ELF-1 (cell line): ENCODE results near the gene BRPF1.
A peak's percentile ranks its signal among the peaks of the same experiment; 100 is the strongest.

Experiments used
- DNase-seq: peaks from one replicate; pipeline ENCODE4 v3.0.0-alpha.2; 2016; ENCODE audit warnings: low read depth, low spot score

Gene BRPF1

DNA sequence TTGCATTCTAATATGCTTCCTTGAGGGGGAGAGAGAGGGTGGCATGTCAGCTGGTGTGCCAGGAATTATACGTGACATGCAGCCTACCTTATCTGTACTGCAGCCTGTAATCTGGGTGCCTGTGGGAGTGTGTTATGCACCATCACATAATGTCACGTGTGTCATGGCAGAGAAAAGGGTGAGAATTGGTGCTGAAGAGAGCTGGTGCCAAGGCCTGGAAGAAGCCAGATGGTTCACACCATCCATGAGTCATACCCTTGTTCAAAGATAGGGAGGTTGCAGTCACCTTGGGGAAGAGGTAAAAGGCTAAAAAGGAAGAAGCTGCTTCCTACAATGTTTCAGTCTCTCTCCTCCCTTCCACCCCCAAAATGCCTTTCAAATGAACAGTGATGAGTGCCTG is 5.3 kb downstream of the BRPF1 start:
- no peak for DNase-seq

DNA sequence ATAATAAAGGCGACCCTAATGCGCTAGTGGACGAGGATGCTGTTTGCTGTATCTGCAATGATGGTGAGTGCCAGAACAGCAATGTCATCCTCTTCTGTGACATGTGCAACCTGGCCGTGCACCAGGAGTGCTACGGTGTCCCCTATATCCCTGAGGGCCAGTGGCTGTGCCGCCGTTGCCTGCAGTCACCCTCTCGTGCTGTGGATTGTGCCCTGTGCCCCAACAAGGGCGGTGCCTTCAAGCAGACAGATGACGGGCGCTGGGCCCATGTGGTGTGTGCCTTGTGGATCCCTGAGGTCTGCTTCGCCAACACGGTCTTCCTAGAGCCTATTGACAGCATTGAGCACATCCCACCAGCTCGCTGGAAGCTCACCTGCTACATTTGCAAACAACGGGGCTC is 7.6 kb downstream of the BRPF1 start:
- no peak for DNase-seq

DNA sequence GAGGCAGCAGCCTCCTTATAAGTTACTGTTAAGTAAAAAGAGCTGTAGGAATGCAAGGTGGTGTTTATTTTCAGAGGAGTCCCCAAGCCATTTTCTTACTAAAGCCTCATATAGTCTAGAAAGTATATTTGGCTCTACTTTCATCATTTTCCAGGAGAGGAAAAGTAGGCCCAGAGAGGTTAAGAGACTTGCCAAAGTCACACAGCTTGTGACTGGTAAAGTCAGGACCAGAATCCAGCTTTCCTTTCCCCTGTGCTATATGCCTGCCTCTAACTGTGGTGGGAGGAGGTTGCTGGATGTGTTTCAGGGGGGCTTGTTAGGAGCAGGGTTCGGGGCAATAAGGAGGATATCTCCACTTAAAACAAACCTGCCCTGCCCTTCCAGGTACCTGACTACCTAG is 11.0 kb downstream of the BRPF1 start:
- no peak for DNase-seq

DNA sequence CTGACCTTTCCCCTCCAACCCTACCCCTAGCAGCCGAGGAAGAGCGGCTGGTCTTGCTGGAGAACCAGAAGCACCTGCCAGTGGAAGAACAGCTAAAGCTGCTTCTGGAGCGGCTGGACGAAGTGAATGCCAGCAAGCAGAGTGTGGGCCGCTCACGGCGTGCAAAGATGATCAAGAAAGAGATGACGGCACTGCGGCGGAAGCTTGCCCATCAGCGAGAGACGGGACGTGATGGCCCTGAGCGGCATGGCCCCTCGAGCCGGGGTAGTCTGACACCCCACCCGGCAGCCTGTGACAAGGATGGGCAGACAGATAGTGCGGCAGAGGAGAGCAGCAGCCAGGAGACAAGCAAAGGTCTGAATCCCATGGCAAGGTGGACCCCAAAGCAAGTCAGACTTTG is 12.0 kb downstream of the BRPF1 start:
- no peak for DNase-seq

DNA sequence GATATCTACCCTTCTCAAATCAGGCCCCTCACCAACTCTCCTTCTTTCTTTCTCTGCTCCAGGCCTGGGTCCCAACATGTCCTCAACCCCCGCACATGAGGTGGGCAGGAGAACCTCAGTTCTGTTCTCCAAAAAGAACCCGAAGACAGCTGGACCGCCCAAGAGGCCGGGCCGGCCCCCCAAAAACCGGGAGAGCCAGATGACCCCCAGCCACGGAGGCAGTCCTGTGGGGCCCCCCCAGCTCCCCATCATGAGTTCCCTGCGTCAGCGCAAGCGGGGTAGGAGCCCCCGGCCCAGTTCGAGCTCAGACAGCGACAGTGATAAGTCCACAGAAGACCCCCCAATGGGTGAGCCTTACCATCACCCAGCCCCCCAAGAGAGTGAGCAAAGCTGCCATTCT is 12.6 kb downstream of the BRPF1 start:
- no peak for DNase-seq

DNA sequence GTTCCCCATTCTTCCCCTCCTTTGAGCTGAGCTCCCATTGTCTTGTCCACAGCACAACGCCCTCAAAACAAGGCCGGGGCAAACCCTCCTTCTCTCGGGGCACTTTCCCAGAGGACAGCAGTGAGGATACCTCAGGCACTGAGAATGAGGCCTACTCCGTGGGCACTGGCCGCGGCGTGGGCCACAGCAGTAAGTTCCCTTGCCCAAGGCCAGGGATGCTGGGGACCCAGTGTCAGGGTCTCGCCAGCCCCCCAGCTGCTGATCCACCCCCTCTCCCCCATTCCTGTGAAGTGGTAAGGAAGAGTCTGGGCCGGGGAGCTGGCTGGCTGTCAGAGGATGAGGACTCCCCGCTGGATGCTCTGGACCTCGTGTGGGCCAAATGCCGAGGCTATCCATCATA is 14.0 kb downstream of the BRPF1 start:
- no peak for DNase-seq

DNA sequence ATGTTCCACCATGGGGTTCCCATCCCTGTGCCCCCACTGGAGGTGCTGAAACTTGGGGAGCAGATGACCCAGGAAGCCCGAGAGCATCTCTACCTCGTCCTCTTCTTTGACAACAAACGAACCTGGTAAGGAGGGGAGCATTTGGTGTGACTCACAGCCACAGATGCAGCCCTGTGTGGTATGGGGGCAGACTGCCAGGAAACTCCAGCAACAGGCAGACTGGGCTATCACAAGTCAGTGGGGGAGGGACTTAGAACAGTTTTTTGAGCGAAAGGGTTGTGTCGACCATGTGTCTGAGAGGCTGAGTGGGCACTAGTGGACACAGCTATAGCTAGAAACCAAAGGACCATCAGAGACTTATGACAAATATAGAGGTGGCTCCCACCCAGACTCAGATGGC is 14.8 kb downstream of the BRPF1 start:
- no peak for DNase-seq

DNA sequence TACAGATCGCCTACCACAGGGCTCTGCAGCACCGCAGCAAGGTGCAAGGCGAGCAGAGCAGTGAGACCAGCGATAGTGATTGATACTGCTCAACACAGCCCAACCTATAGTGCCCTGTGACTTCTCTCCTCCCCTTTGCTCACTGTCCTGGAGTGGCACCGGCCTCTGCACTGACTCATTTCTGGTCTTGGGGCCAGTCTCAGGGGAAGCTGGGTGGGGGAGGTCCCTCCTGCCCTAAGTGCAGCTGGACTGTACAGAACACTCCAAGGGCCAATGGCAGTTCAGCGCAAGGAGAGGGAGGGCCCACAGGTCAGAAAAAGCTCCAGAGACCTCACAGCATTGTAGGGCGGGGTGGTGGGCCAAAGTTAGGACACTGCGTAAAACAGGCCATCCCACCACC is 15.7 kb downstream of the BRPF1 start:
- DNase-seq = no peak

DNA sequence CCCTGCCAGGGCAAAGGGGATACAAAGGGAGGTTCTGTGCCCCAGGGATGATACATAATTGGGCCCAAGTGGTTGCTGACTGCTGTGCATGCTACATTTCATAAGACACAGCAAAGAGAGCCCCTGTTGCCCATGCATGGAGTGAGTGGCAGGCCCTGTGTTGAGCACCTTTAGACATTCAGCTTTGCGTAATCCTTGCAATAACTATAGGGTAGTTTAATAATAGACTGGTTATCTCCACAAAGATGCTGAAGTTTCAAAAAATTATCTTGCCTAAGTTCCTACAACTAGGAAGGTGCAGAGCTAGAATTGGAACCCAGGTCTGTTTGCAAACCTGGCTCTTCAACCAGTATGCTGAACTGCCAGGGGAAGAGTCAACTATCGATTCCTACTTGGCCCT is 16.5 kb downstream of the BRPF1 start:
- no peak for DNase-seq

DNA sequence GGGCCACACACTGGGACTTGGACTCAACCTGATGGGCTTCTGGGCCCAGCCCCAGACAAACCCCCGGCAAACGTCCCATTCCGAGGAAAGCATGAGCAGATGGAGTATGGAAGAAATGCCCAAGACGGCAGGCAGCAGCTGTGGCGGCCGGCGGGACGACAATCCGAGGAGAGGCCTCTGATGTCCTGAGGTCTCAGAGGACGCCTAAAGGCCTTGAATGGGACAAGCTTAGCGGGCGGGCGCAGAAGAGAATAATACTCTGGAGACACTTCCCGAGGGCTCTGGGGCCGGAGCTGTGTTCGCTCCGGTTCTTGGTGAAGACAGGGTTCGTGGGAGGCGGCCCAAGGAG is 17.7 kb downstream of the BRPF1 start:
- DNase-seq = no peak

DNA sequence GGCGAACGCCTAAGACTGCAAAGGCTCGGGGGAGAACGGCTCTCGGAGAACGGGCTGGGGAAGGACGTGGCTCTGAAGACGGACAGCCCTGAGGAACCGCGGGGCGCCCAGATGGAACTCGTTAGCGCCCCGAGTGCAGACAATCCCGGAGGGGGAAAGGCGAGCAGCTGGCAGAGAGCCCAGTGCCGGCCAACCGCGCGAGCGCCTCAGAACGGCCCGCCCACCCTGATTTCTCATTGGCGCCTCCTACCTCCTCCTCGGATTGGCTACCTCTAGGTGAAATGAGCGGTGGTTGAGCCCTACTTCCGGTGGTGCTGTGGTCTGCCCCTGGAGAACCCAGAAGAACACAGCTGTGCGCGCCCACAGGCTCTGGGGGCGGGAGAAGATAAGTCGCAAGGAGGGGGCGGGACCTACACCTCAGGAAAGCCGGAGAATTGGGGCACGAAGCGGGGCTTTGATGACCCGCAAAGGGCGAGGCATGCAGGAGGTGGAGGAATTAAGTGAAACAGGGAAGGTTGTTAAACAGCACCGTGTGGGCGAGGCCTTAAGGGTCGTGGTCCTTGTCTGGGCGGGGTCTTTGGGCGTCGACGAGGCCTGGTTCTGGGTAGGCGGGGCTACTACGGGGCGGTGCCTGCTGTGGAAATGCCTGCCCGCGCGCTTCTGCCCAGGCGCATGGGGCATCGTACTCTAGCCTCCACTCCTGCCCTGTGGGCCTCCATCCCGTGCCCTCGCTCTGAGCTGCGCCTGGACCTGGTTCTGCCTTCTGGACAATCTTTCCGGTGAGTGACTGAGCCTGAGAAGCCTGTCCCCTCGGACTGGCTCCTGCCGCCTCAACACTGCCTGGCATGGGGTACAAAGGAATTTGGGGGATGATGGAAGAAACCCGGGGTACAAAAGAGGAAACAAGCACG is 18.4 kb downstream of the BRPF1 start, which contains the start of gene OGG1:
Gene OGG1 (plus strand): TSS at position 308 of the 911 bp plus-strand sequence. CDS start 335 bp downstream, at position 643.
- peak; percentile 99 for DNase-seq

DNA sequence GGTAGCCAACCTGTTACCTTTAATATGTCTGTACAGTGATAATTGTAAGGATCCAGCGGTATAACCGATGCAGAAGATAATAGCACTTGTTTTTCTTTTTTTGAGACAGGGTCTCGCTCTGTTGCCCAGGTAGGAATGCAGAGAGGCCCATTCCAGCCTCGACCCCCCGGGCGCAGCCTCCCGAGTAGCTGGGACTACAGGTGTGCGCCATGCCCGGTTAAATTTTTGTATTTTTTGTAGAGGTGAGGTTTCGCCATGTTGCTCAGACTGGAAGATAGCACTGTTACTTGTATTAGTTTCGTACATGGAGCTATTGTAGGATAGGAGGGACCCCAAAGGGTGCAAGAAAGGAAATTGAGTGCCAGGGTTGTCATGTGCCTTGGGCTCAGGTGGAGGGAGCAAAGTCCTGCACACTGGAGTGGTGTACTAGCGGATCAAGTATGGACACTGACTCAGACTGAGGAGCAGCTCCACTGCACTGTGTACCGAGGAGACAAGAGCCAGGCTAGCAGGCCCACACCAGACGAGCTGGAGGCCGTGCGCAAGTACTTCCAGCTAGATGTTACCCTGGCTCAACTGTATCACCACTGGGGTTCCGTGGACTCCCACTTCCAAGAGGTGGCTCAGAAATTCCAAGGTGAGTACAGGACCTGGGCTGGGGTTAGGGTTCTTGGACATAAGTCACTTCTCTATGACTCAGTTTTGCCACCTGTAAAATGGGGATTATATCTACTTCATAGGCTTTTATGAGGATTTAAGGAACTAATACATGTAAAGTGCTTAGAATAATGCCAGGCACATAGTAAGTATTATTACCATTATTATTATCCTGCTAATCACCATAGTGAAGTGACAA is 19.2 kb downstream of the BRPF1 start:
- DNase-seq = no peak

DNA sequence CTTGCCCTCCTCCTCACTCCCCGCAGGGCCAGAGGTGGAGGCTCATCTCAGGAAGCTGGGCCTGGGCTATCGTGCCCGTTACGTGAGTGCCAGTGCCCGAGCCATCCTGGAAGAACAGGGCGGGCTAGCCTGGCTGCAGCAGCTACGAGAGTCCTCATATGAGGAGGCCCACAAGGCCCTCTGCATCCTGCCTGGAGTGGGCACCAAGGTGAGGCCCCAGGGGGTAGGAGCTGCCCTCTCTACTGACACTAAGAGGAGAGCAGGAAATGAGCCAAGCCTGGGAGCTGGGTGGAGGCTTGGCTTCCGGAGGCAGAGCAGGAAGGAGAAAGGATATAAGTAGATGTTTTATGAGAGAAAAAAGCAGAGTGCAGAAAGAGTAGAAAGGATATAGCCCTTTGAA is 23.1 kb downstream of the BRPF1 start:
- DNase-seq = no peak

DNA sequence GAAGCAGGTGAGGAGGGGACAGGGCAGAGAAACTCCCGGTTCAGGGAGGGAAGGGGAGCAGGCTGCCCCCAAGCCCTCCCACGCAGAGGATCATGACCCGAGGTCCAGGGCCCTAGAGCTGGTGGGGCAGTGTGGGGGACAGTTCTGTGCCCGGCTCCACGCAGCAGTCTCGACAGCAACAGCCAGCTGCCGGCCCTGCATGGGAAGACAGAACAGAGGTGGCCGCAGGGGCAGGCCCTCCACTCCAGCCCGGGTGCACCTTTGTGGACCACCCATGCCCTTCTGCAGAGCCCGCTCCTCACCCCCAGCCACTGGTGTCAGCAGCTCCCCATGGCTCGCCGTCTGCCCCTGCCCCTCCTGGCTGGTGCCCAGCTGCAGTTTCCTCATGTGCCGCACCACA is 25.9 kb downstream of the BRPF1 start:
- DNase-seq = no peak

DNA sequence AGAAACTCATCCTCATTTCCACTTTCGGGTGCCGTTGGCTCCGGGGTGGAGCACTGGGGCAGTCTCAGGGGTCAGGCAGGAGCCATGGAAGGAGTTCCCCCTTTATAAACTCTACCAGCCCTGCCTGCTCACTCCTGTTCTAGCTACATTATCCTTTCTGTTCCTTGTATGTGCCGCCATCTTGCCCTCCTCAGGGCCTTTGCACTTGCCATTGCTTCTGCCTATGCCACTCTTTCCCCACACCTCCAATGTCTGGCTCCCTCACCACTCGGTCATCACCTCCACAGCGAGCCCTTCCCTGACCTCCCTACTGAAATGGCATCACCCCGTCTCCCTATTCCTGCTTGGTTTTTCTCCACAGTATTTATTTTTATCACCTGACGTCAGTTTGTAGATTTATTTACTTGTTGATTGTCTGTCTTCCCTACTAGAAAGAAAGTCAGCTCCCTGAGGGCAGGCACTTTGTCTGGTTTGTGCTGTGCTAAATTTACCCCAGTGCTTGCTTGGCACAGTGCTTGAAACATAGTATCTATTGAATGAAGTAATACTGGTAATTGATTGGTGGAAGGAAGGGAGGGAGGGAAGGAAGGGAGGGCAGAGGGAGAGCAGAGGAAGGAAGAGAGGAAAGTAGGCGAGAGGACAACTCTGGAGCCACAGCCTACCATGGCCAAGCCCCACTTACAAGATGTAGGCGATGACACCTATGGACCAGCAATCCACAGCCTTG is 29.4 kb downstream of the BRPF1 start:
- no peak for DNase-seq

DNA sequence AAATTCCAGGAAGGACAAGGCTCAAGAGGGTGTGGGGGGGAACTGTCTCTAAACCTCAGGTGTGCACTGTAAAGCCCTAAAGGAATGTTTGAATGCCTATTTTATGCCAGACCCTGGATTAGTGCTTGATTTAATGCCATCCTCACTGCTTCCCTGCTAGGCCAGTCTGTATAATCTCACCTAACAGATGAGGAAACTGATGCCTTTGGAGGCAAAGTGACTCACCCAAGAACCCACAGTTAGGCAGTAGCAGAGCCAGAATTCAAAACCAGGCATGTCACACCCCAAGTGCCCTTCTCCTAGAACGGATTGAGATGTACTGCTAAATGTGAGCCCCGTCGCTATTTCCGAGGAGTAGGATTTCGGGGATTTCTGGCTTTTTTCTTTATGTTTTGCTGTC is 30.4 kb downstream of the BRPF1 start:
- no peak for DNase-seq

DNA sequence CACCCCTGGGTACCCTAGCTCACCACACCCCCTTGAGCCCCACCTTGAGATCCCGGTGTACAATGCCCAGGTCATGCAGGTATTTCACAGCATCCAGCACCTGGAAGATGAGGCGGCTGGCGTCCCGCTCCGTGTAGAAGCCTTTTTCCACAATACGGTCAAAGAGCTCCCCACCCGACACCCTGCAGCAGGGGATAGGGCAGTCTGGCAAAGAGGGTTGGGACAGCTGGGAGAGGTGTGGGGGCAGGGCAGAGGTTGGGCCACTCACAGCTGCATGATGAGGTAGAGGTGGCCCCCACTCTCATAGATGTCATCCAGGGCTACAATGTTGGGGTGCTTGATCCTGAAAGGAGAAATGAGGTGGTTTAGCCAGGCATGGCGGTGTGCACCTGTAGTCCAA is 31.3 kb downstream of the BRPF1 start:
- no peak for DNase-seq

DNA sequence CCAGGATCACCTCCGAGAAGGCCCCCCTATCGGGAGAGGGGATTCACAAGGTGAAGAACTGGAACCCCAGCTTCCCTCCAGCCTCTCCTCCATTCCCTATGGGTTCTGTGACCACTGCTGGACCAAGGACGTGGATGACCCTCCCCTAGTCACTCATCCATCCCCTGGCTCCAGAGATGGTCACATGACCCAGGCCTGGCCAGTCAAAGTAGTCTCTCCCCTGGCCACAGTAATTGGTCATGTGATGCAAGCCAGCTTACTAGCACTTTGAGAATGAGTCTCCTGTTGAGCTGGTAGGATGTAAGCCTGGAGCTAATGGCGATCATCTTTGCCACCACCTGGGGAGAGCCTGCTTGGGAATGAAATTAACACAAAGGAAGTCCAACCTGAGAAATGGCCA is 34.3 kb downstream of the BRPF1 start:
- DNase-seq = peak; percentile 52

DNA sequence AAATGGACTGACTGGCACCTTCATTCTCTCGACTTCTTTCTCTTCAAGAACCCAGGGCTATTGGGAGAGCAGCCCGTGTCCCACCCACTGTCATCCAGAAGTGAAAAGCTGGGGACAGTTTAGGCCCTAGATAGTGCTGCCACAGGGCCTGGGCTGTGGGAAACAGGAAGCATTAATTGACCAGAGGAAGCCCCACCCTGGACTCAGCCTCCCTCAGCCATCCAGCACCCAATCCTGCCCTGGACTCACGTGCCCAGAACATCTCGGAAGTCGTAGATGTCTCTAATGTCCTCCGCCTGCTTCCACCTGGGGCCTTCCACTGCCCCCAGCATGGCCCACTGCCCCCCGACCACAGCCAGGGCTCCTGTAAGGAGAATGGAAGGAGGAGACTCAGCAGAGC is 35.9 kb downstream of the BRPF1 start:
- no peak for DNase-seq

DNA sequence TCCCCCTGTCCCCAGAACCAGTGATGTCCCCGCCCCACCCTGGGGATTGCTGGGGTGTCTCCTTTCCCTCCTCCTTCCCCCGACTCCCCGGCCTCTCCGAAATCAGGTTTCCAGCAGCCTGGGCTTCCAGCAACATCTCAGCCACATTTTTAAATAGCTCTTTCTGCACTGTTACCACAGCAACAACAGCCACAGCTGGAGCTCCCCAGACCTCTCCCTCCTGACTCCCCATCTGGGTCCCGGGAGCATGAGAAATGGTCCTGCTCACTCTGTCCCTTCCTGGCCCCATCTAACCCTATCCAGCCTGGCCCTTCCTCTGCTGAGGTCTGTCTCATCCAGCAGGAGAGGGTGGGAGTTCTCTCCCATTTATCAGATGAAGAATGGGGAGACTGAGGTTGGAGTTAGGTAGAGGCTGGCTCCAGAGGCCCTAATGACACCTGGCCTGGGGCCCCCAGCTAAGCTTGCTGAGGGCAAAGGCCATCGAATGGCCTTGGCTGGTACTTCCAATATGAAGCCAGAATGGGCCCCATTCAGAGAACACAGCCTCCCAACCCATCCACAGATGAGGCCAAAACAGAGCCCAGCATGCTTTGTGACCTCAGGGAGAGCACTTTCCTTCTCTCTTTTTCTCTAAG is 36.7 kb downstream of the BRPF1 start:
- DNase-seq = no peak

DNA sequence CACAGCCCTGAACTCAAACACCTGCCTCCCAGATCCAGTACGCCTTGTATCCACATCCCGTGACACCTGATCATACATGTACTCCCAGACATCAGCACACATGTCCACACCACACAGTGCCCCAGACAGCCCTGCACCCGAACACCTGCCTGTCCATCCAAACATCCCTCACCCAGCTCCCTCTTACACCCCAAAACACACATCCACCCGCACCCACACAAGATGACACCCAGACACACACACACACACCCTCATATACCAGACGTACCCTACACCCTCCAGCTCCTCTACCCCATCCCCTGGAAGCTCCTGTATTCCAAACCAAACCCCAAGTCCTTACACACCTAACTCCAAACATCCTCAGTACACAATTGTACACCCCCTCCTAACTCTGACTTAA is 37.5 kb downstream of the BRPF1 start:
- no peak for DNase-seq
